Uterus (tissue), 4 donors: ENCODE results near the gene ENOPH1. TPM values are rescaled to one million over a fixed set of nuclear protein-coding genes. Genes with fewer than 3 reads are reported as not detected.

Experiments used
- DNase-seq, 2 donors: peaks; one replicate each; pipeline ENCODE4 v3.0.0-alpha.2; 2019 to 2020
- H3K27ac ChIP-seq, 2 donors: fragments of 200-600 bp; sonication (generic); 1 replicate in 1 of 2; 2 replicates in 1 of 2; pipeline ENCODE4 v1.5.1; 2016 to 2018
- H3K27me3 ChIP-seq, 2 donors: fragments of 200-600 bp; sonication (generic); one replicate each; pipeline ENCODE4 v1.5.1; 2018 to 2019; ENCODE audit warnings: control low read depth in 1 of 2
- H3K36me3 ChIP-seq, 2 donors: fragments of 200-600 bp; sonication (generic); one replicate each; pipeline ENCODE4 v1.5.1; 2019; ENCODE audit warnings: control low read depth in 1 of 2
- H3K4me1 ChIP-seq, 2 donors: fragments of 200-600 bp; sonication (generic); one replicate each; pipeline ENCODE4 v1.5.1; 2018 to 2019; ENCODE audit warnings: control low read depth in 1 of 2
- H3K4me3 ChIP-seq, 2 donors: fragments of 200-600 bp; sonication (generic); 1 replicate in 1 of 2; 2 replicates in 1 of 2; pipeline ENCODE4 v1.5.1; 2018 to 2019; ENCODE audit warnings: mild to moderate bottlenecking in 1 of 2
- H3K9me3 ChIP-seq, 2 donors: fragments of 200-600 bp; sonication (generic); one replicate each; pipeline ENCODE4 v1.5.1; 2019; ENCODE audit warnings: control low read depth in 1 of 2
- CTCF ChIP-seq, 4 experiments: fragments of 200-600 bp in 2 of 4; fragments of 450-650 bp in 2 of 4; sonication (generic) in 2 of 4; IDR thresholded peaks; one replicate each; pipeline ENCODE4 v1.5.1; 2016 to 2019; ENCODE audit warnings: antibody characterized with exemption in 4 of 4, mild to moderate bottlenecking in 2 of 4, moderate library complexity in 1 of 4
- POLR2A ChIP-seq, 2 donors: fragments of 450-650 bp; IDR thresholded peaks; one replicate each; pipeline ENCODE4 v1.6.1; 2016; ENCODE audit warnings: antibody characterized with exemption in 2 of 2, mild to moderate bottlenecking in 1 of 2, moderate library complexity in 1 of 2
- intact Hi-C: fragments of 100-400 bp; cut with DNase I; formaldehyde crosslinking; loops from one replicate; pipeline ENCODE4 v1.15.1; 2023; ENCODE audit warnings: low total_unique reads
- small RNA-seq: library from RNA; depleted of rRNA; stranded (forward); fragments of <200 nt; gene quantifications from one replicate; pipeline ENCODE3, GENCODE V24; 2016
- total RNA-seq, 4 donors: library from RNA; depleted of rRNA in 3 of 4; stranded (reverse); fragments of >200 nt in 3 of 4; gene quantifications; one replicate each; pipeline versions ENCODE4 v1.1.0 to v1.2.4, GENCODE V29; 2014 to 2023
- donor health status: DM: yes; HTN: yes; CAD: no.

Gene ENOPH1
- total RNA-seq, 4 donors from 2014 or later = 20.5 to 40.2 (median 28.3) TPM

GRCh38 chr4:82510216-82510615, 79.8 kb downstream of the ENOPH1 start:
- Histone ChIP-seq H3K4me3 (no peak overlapping the region), H3K9me3 (no peaks in the 10 kb centered on the region), H3K36me3 (no peaks in the 10 kb centered on the region), H3K27ac (no peak overlapping the region), H3K4me1 (no peaks in the 10 kb centered on the region), H3K27me3 (no peaks in the 10 kb centered on the region)
- no peak for DNase-seq
- TF ChIP-seq CTCF (IDR thresholded peaks at IDR 0.05) (no peak), POLR2A (IDR thresholded peaks at IDR 0.05) (no peak)
- intact Hi-C loops = no loop called here

Small RNA genes lying within 50 kb of the gene (small RNA-seq; reads per million reads assigned to genes)
- not detected for gene RF00150

Other genes starting within 250 kb of the ENOPH1 start
- 100 to 1,000 TPM in 2 of 4 donors, 10 to 100 TPM in 2; 48.7 to 220 (median 102) TPM for gene HNRNPD, start 56.6 kb upstream of the ENOPH1 start, total RNA-seq
- gene HNRNPDL, start 128 bp upstream of the ENOPH1 start, total RNA-seq = 100 to 1,000 TPM; 149 to 313 (median 248) TPM
- 10 to 100 TPM in 2 of 4 donors, 1 to 10 TPM in 2; 3.1 to 22.5 (median 11.6) TPM for gene TMEM150C, start 131.4 kb downstream of the ENOPH1 start, total RNA-seq